Epithelial cell of proximal tubule (primary cell): ENCODE results near the gene DLX3. TPM values are rescaled to one million over a fixed set of nuclear protein-coding genes. Genes with fewer than 3 reads are reported as not detected.

Source experiments
- DNase-seq: peaks from one replicate; pipeline ENCODE4 v3.0.0-alpha.2; 2011; ENCODE audit warnings: low read depth
- H3K4me3 ChIP-seq: 2 replicates; pipeline ENCODE4 v1.5.1; 2011; ENCODE audit warnings: low read depth, mild to moderate bottlenecking, low read length
- total RNA-seq: library from RNA; depleted of rRNA; stranded (reverse); fragments of >200 nt; gene quantifications from 2 replicates; pipeline ENCODE4 v1.2.3, GENCODE V29; 2015
- TF ChIP-seq, protein P1 (sequence below): conservative IDR thresholded peaks from 2 replicates; pipeline ENCODE4 v1.5.1; 2012; ENCODE audit warnings: low read depth, mild to moderate bottlenecking, low read length

Gene DLX3
- total RNA-seq, 1 donor from 2014 or later = not detected

DNA sequence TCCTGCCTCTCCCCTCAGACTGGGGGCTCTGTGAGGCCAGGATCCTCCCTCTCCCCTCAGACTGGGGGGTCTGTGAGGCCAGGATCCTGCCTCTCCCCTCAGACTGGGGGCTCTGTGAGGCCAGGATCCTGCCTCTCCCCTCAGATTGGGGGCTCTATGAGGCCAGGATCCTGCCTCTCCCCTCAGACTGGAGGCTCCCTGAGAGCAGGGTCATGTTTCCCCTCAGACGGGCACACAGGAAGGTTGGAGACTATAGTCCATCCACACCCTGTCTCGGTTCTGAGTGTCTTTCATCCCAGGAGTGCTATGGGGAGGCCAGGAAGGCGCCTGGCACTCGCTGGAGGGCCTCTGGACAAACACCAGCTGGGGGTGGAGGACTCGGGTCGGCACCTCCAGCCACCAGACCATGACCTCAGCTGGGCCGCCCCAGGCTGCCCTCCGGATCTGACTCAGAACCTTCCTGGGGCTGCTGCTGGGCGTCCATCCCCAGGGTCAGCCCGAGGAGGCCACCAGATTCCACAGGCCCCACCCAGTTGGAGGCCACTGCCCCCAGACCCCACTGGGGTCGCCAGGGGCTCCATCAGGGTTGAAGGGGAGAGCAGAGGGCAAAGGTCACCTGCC lies 48.0 kb downstream of the DLX3 start:
- no peak for DNase-seq
- H3K4me3 ChIP-seq = no peak overlapping the region
- TF ChIP-seq, protein P1, sequence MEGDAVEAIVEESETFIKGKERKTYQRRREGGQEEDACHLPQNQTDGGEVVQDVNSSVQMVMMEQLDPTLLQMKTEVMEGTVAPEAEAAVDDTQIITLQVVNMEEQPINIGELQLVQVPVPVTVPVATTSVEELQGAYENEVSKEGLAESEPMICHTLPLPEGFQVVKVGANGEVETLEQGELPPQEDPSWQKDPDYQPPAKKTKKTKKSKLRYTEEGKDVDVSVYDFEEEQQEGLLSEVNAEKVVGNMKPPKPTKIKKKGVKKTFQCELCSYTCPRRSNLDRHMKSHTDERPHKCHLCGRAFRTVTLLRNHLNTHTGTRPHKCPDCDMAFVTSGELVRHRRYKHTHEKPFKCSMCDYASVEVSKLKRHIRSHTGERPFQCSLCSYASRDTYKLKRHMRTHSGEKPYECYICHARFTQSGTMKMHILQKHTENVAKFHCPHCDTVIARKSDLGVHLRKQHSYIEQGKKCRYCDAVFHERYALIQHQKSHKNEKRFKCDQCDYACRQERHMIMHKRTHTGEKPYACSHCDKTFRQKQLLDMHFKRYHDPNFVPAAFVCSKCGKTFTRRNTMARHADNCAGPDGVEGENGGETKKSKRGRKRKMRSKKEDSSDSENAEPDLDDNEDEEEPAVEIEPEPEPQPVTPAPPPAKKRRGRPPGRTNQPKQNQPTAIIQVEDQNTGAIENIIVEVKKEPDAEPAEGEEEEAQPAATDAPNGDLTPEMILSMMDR = no peak

DNA sequence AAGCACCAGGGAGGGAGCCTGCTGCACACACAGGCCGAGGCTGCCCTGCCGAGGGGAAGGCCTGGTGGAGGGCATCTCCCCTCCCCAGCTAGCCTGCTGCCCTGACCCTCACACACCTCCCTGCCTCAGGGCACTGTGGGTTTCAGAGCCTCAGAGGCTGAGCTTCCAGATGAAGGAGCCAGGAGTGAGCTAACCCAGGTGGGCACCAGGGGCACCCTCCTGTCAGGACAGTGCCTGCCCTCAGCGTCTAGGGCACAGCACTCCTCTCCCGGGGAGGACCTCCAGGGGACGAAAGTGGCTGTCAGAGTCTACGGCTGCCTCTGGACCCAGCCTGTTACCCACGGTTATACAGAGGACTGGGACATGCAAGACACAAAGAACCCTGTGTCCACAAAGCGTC lies 48.8 kb downstream of the DLX3 start:
- no peak overlapping the region for H3K4me3 ChIP-seq
- no peak for DNase-seq
- TF ChIP-seq, protein P1 = no peak

DNA sequence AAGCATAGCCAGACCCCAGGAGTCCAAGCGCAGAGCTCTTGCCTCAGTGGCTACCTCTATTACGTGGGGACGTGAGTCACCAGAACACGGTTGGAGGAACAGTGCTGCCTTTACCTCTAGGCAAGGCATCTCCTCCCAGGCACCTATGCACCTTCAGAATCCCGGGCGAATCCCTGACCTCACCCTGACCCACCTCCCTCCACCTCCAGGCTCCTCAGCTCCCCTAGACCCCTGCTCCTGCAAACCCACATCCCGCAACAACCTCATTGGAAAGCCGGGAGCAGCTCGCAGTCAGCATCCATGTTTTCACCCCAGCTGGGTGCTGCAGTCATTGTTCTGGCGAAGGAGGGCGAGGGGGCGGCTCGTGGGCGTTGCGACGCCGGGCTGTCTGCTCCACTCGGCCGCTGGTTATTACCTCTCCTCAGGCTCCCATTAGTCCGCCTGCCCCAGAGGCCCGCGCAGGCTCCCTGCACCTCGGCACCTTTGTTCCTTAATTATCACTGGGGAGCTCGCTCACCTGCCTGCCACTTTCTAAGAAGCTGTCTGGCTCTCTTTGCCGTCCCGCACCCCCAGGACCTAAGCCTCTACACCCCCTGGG lies 50.7 kb downstream of the DLX3 start:
- TF ChIP-seq, protein P1 = no peak
- no peak for DNase-seq
- H3K4me3 ChIP-seq = no peak overlapping the region

DNA sequence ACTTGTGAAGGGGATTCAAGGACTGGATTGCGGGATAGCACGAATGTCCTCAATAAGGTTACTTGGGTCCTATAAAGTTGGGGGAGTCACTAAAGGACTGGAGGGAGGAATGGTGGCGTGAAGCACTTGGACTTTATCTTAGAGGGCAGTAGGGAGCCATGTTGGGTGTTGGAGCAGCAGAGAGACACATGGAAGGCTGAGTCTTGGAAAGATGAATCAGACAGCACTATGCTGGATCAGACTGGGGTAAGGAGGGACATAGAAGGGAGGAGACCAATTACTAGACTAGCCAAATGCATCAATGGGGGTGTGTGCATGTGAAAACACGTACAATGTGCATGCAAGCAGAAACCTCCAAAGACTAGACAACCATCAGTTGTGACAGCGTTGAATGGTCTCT lies 52.1 kb downstream of the DLX3 start:
- TF ChIP-seq, protein P1 = no peak
- H3K4me3 ChIP-seq = no peak overlapping the region
- no peak for DNase-seq

DNA sequence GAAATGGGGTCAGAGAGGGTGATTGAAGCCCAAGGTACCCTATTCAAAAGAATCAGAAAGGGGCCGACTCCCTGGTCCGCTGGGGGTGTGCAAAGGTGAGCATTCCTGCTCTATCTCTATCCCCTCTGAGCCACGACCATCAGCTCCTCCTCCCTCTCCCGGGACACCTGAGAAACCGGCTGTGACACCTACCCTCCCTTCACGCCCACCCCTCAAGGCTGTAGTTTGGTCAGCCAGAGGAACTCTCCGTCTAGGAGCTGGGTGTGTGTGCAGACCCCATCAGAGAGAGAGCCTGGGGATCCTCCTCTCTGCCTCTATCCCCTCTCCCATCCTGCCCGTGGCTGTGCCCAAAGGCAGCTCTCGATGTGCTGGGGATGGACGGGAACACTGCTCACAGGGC lies 53.6 kb downstream of the DLX3 start:
- no peak overlapping the region for H3K4me3 ChIP-seq
- no peak for DNase-seq
- TF ChIP-seq, protein P1 = no peak

Other genes starting within 250 kb of the DLX3 start
- 3.8 and 4.7 TPM in 2 replicates for gene FAM117A, start 231.1 kb downstream of the DLX3 start, total RNA-seq
- gene KAT7, start 206.5 kb downstream of the DLX3 start, total RNA-seq = 20.4 and 20.9 TPM in 2 replicates
- not detected in 2 replicates for gene TAC4, start 147.2 kb downstream of the DLX3 start, total RNA-seq
- not detected in 2 replicates for gene DLX4, start 26.0 kb downstream of the DLX3 start, total RNA-seq
- gene ITGA3, start 60.9 kb upstream of the DLX3 start, total RNA-seq = 630 and 668 TPM in 2 replicates
- 6.1 and 17.5 TPM in 2 replicates for gene PDK2, start 100.1 kb upstream of the DLX3 start, total RNA-seq
- gene SAMD14, start 134.9 kb upstream of the DLX3 start, total RNA-seq = 2.9 and 11.5 TPM in 2 replicates
- gene PPP1R9B, start 155.5 kb upstream of the DLX3 start, total RNA-seq = 32.9 and 33.8 TPM in 2 replicates
- 0.69 TPM in 1 of 2 replicates, not detected in the other for gene SGCA, start 170.8 kb upstream of the DLX3 start, total RNA-seq
- gene COL1A1, start 206.4 kb upstream of the DLX3 start, total RNA-seq = 13.9 and 105 TPM in 2 replicates